GM19452 (cell line): Measurements from ENCODE around the gene MEF2C.

Source experiments
- ATAC-seq: cut with Tn5 transposase; IDR thresholded peaks from one replicate; pipeline ENCODE4 v1.9.1; 2021; ENCODE audit not compliant: unreplicated experiment

MEF2C gene

GRCh38 chr5:88678770-88679381 lies 204.1 kb downstream of the MEF2C start:
- ATAC-seq = no peak

- ATAC-seq = no peak
These were observed 204.8 kb downstream of the MEF2C start for GRCh38 chr5:88677943-88678769.

DNA sequence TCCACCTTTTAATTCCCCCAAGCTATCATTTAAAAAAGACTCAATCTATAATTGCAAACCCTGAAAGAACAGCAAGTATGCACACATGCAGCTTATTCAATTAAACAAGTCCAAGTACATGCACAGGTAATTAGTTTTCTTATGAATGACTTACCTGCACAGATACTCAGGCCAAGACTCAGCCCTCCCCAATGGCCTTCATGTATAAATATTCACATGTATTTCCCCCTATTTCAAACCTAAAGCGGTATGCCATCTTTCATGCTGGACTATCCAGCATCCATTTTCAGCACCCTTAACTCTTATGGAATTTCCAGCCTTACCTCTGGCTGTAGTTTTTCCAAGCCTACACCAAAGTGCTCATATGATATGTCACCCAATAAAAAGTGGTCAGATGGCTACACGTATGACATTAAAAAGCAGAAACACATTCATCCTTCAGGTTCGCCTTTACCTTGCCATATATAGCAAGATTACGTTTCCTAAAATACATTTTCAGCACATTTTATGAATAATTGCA lies 205.5 kb downstream of the MEF2C start:
- no peak for ATAC-seq

- no peak for ATAC-seq
These were observed 206.2 kb downstream of the MEF2C start for GRCh38 chr5:88676637-88677375.

DNA sequence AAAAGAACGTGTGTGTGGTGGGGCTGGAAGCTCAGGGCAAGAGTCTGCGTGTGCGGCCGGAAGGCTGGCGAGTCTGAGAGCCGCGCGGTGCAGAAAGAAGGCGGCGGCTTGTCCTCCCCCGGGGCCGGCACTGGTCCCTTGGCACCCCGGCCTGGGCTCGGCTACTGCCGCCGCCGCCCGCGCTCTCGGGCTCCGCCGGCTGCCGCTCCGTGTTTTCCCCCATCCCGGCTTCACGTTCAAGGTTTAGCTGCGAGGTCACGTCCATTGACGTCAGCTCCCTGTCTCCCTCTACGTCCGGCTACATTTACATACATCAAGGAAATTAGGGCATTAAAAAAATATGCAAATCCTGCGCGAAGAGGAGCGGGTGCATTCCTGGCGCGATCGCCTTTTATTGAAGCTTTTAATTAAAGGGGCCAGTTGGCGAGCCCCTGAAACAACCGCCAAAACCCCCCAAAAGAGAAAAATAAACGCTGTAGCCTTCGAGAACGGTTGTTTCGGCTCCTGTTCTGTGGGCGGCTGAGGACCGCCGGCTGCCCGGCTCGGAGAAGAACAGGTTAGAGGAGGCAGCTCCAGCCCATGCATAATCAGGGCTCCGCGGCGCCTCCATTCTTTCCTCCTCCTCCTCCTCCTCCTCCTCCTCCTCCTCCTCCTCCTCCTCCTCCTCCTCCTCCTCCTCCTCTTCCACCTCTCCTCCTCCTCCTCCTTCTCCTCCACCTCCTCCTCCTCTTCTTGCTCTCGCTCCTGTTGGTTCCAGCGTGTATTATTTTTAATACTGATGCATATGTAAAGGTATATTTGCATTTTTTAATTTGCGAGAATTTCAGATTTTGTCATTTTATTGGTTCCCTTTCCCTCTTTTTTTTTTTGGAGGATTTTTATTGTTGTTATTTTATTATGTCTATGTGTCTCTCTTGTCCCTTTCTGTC lies 207.0 kb downstream of the MEF2C start:
- peak; percentile 45 for ATAC-seq

- ATAC-seq = peak; percentile 25
These were observed 207.7 kb downstream of the MEF2C start for GRCh38 chr5:88675168-88675707.

DNA sequence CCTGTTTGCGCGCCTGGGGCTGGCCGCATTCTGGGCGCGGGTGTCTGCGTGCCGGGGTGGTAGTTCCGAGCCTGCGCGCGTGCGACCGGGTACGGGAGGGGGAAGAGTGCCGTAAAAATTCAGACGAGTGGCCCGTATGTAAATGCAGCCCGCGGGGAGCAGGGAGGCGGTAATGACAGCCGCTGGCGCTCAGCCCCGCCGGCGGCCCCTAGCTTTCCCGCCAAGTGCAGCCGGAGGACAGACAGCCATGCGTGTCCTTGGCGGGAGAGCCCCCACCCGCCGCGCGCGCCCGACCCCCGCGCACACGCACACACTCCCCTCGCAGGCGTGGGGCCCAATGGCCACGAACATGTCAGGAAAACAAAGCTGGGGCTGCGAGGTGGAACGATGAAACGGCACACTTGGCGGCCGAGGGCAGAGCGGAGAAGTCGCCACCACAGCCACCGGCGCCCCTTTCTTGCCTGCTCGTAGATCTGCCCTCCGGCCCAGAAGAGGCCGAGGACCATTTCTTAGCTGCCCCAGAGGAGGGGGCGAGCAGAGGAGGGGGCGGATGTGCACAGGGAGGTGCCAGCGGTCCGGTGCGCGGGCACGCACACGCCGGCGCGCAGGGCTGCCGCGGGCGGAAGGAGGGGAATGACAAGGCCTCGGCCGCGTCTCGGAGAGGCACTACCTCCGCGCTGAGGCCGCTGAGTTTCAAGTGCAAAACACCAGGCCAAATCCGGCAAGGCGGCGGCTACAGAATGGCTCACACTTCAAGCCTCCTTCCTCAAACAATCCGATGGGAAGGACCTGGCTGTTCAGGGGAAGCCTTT lies 208.4 kb downstream of the MEF2C start:
- ATAC-seq = peak; percentile 68

- ATAC-seq = no peak
These were observed 209.5 kb downstream of the MEF2C start for GRCh38 chr5:88673253-88674105.

DNA sequence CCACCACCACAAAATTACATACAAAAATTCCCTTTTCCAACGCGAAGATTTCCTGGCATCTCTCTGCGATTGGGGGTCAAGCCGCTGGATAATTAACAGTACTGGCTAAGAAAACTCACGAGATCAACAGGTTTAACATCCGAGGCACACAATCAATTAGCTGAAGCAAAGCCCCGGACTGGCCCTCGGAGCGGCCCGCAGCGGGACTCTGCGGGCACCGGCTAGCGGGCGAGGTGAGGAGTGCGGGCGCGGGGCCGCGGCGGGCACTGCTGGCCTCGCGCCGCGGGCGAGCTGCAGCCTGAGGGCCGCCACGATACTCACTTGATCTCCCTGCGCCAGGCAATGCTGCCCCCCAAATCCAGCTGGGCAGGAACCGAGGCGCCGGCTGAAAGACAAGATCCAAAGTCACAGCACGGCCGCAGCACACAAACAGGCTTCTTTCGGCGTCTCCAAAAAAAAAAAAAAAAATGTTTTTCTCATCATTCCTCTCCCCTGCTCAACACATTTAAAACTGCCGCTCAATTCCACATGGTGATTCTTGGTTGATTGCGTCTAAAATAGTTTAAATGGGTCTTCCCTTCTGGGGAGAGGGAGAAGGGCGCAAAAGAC lies 210.2 kb downstream of the MEF2C start:
- no peak for ATAC-seq

GRCh38 chr5:88671505-88672499 lies 211.2 kb downstream of the MEF2C start:
- ATAC-seq = no peak

DNA sequence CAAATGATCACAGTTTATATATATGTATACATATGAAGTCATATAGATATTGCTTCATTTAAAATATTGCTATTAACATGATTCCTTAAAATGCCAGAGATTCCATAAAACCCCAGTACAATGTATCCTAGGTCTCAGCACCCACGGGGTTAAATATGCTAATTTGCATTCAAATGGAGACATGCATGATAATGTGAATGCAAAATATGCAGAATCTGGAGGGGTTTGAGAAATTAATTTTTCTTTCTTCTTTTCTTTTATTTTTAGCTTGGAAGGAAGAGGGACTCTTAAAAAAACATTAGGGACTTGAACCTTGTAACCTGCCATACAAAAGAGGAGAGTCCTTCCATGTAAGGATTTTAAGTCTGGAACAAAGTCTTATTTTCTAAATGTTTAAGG lies 211.9 kb downstream of the MEF2C start:
- ATAC-seq = no peak

DNA sequence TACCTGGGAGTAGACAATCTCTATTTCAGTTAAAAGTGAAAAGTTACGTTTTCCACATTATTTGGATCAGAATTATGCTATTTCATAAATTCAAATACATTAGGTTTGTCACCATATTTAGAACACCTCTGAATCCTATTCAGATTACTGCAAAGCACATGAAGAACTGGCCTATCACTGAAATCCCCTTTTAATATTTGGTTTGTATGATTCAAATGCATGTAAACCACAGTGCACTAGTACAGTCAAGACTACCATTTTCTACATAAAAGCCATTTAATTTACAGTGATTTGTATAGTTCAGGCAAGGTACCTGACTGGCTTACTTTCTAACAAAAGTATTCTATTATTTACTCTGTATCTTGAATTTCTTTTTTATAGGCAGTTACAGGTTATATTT lies 212.5 kb downstream of the MEF2C start:
- no peak for ATAC-seq

- no peak for ATAC-seq
These were observed 213.5 kb downstream of the MEF2C start for GRCh38 chr5:88669371-88670050.

- ATAC-seq = peak; percentile 25
These were observed 215.3 kb downstream of the MEF2C start for GRCh38 chr5:88667496-88668201.
